ENCODE results near the gene SNIP1.
"Not testable (repeated sequence)": the region's sequence is repeated elsewhere in the genome, so short reads cannot be mapped to it uniquely, and the experiment has no call there.

Gene SNIP1, protein sequence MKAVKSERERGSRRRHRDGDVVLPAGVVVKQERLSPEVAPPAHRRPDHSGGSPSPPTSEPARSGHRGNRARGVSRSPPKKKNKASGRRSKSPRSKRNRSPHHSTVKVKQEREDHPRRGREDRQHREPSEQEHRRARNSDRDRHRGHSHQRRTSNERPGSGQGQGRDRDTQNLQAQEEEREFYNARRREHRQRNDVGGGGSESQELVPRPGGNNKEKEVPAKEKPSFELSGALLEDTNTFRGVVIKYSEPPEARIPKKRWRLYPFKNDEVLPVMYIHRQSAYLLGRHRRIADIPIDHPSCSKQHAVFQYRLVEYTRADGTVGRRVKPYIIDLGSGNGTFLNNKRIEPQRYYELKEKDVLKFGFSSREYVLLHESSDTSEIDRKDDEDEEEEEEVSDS

DNA sequence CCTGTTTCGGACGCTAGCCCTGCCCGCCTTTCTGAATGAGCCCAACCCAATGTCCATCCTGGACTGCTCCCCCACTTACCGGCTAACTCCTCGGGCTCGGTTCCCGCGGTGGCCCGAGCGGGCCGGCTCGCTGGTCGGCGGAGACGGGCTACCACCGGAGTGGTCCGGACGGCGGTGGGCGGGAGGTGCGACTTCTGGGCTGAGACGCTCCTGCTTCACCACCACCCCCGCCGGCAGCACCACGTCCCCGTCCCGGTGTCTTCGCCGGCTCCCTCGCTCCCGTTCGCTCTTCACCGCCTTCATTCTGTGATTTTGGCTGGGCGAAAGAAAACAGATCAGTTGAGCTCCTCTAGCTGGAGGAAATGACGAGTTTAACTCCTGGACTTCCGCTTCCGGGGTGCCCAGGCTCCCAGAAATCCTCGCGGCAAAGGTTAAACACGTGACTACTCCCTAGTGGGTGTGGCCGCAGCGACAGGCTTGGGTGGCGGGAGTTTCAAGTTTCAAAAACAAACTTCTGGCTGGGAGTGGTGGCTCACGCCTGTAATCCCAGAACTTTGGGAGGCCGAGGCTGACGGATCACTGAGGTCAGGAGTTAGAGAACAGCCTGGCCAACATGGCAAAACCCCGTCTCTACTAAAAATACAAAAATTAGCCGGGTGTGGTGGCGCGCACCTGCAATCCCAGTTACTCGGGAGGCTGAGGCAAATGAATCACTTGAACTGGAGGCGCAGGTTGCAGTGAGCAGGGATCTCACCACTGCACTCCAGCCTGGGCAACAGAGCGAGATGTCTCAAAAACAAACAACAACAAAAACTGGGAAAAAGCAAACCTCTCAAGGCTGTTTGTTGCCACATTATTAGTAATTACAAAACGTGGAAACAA lies at the start of gene SNIP1:
TSS of gene SNIP1 (minus strand) at position 367 of the 882 bp plus-strand sequence. CDS start at position 303, 64 bp downstream.
- DNase-seq, result peak; percentile 93

DNA sequence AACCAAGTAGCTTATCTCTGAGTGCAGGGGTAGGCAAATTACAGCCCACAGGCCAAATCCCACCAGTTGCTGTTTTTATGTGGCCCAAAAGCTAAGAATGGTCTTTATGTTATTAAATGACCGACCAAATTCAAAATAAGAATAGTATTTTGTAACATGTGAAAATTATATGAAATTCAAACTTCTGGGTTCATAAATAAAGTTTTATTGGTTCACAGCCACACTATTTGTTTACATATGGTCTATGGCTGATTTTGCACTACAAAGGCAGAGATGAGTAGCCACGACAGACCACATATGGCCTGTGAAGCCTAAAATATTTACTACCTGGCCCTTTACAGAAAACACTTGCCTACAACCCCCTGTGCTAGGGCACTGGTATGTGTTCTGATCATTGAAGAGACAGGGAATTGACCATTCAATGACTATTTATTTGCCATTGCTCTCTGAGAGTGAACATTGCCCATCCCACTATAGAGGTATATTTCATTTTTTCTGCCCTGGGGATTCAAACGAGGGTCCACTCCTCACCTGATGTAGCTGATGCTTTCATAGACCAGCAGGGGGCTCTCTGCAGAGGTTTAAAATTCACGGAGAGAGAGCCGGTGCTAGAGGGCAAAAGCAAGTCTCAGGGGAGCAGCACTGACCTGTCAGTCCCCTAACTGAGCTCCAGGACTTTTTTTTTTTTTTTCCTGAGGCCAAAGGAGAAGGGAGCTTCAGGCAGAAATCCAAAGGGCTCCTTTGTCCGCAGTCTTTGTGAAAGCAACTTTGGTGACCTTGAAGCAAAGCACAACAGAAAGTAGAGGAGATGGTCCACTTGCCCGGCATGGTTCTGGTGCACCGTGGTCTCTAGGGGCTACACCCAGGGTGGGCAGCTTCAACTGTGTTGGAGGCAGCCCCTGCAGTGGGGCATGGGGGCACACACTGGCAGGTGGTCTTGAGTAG lies 48.9 kb upstream of the SNIP1 start:
- DNase-seq, result peak; percentile 13

DNA sequence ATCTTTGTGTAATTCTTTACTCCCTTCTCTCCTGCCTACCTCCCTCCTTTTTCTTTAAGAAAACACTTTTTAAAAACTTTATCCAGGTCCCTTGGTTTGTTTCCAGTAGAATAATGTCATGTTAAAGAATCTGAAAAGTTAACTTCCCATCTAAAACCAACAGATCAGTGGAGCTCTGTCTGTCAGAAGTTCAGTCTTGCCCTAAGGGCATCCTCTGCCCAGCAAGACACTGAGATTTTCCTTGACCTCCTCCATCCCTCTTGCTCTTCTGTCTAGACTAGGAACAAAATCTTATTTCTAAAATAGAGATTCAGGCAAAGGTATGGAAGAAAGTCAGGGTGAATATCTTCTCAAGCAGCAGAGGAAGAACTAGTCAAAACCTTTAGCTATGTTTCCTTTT lies 47.3 kb upstream of the SNIP1 start:
- no peak for DNase-seq

DNA sequence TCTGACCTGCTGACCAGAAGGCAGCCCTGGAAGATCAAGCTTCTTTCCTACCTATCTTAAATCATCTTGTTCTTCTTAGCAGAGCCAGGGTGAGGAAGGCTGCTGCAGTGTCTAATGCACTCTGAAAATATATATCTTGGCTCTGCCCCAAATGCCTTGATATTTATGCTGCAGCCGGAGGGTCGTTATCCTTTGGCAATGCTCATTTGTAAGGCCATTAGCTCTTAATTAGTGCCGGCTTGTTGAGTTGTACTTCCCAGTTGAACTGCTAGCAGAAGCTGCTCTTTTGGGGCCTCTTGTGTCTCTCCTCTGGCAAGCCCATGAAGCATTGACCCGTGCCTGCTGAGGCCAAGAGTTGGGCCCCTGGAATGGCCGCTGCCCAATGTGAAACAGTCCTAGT lies 45.8 kb upstream of the SNIP1 start:
- DNase-seq, result no peak

DNA sequence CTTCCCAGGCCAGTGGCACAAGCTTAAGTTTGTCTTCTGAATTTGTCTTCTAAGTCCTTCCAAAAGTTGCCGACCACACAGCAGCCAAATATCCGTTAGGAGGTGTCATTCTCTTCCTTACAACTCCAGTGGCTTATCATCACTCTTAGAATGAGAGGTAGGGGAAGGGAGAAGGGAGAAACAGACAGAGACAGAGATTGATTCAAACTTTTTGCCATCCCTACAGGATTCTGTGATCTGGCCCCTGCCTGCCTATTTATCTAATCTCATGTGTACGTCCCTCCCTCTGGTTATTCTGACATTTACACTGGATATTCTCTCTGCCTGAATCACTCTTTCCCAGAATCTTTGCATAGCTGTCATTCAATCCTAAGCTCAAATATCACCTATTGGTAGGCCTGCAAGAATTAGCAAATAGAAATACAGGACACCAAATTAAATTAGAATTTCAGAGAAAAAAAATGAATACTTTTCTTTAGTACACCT lies 42.1 kb upstream of the SNIP1 start:
- no peak for DNase-seq

DNA sequence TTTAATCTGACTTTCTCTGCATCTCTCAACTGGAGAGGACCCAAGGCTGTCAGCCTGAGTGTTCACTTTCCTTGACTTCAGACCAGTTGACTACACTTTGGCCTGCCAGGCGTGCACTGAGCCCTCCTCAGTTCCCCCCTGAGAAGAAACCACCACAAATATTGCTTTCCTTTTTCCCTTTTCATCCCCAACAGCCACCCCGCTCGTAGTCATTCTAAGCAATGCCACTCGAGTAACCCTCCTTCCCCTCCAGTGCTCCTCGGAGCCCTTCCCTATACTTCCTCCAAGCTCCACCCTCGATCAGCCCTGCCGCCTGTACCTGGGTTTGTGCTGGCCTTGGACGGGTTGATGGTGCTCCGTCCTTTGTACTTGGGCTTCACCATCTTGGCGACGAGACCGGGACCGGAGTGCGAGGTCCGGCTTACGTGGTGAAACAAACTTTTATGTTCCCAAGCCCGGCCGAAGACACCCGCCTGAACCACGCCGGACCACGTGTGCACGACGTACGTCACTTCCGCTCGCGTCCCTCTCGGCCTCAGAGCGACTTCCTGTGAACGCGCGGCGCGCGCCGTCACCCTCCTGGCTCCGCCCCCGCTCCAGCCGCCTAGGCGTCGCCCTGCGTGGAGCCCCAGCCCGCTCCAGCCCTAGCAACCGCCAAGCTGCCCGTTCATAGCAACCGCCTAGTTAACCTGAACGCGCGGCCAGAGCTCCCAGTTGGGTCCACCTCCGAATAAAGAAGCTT lies 41.5 kb upstream of the SNIP1 start, which contains the start of gene GNL2:
TSS of gene GNL2 (minus strand) at position 498 of the 742 bp plus-strand sequence. CDS start at position 383, 115 bp downstream.
- peak; percentile 97 for DNase-seq

DNA sequence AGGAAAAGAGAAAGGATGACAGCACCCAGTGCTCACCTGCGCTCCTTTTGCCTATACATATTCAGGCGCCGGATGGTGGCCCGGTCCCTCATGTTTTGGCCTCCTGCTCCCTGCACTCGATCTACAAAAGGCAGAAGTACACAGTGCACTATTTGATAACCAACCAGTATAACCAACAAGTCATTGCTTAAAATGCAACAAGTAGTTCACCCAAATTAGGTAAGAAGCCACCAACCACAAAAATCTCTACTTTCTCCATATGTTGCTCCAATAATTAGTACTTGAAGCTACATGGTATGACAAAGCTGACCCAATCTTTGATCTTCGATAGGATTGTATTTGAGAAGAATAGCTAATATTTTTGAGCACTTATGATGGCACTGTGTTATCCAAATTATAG lies 39.6 kb upstream of the SNIP1 start:
- no peak for DNase-seq

DNA sequence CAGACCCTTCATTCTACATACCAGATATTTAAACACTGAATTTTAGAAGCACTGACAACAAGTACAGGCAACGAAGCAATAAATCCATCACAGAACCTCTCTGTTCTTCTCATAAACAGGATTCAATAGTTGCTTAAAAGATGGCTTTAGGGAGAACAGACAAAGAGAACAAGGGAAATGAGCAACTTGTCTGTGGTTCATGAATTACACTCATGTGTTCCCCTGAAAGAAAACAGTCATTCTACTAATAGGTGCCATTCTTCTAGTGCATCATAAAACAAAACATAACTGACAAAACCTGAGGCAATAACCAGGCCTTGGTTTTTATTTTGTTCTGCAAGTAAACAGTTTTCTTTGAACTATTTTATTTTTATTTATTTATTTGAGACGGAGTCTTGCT lies 34.8 kb upstream of the SNIP1 start:
- DNase-seq, result no peak

DNA sequence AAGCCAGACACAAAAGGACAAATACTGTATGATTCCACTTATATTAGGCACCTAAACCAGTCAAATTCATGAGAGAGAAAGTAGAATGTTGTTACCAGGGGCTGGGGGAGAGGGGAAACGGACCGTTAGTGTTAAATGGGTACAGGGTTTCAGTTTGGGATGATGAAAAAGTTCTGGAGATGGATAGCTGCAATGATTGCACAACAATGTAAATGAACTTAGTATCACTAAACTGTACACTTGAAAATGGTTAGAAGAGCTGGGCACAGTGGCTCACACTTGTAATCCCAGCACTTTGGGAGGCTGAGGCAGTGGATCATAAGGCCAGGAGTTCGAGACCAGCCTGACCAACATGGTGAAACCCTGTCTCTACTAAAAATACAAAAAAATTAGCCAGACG lies 30.5 kb upstream of the SNIP1 start:
- DNase-seq, result not testable (repeated sequence)

DNA sequence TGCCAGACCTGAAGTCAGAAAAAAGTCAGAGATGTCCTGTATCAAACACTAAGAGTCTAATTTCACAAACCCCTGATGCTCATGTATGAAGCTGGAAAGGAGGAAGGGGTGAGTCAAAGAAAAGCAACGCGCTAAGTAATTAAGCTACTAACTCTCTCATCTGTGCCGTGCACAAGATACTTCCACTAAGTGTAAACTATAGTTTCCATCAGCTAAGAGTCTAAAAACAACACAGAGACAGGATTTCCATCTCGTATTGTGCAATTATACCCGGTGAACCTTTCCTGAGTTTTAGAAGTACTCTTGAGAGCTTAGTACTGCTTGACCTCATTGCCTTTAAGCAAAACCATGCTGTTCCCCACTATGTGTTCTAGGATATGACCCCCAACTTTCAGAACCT lies 21.6 kb upstream of the SNIP1 start:
- DNase-seq, result no peak

DNA sequence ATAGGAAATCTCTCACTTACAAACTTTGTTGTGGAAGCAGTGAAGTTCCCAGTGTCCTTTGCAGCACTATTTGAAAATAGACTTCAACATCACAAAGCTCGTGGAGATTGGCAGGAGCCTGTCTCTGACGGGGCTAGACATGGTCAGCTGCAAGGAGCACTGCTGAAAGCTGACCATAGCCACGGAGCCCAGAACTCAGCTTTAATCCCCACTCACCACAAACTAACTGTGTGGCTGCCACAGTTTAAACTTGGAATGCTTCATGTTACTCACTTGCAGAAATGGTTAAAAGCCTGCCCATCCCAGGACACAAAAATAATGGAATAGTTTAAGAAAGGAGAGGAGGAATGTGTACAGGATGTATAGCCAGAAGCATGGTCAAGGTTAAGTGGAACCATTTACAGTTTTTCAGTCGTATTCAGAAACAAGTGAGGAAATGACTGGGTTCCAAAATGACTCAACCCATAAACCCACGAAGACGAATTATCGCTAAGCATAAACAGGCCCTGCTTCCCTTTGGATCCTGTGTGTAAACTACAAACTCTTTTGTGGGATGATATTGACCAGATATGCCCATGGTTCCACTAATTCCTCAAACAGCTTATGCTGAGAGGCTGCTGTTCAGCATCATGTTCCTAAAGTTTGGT lies 20.9 kb upstream of the SNIP1 start:
- no peak for DNase-seq

DNA sequence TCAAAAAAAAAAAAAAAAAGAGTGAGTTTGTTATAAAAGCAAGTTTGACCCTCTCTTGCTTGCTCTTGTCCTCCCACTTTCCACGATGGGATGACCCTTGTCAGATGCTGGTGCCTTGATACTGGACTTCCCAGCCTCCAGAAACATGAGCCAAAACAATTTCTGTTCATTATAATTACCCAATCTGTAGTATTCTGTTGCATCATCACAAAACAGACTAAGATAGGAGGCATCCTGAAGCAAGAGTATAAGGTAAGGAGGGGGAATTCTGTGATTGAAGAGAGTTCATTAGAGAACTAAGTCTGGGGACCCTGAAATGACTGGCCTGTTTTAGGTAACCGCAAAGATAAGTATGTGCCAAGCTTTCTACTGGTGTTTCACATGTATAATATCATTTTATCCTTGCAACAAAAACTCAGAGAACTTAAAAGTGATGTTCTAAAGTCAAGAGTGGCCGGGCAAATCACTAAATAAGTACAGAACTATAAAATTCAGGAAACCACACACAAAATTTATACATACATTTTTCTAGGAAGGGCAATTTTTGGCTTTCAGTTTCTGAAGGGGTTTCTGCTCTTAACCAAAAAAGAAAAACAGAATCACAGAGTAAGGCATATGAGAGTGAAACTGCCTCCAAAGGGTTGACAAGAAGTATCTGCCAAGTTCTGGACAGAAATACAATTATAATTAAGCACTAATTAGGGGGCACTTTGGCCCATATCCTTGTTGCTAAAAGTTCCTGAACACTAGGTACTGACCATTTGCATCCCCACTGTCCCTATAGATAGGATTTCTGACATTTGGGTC lies 16.6 kb upstream of the SNIP1 start:
- no peak for DNase-seq

DNA sequence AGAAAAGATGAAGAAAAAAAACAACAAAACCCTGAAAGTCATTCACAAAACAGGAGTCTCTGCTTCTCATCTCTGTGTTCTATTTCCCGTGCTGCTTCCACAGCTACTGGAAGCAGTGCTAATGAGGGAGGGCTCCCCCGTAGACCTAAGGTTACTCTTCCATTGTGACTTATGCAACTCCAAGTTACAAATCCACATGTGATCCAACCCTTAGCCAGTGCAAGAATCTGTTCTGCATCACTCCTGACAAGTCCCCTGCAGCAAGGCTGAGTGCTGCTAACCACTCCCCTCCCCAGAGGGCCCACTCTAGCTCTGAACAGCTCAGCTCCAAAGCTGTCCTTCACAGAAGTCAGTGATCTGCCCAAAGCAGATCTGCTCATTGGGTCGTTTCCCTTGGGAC lies 12.9 kb upstream of the SNIP1 start:
- no peak for DNase-seq

DNA sequence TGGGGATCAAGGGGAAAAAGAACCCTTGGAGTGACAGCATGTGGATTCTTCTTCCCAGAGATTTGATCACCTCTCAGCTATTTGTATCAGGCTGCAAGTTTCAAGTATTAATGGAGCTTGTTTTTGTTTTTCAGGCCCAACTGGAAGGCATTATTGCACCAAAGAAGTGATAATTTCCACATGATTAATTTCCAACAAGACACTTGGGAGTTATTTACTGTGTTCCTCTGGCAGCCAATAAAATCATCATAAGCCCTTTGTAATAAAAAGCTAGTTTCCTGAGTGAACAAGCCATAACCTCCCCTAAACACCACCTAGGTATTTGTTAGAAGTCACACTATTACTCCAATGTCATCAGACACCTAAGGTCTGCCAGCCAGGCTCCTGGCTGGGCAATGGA lies 10.8 kb upstream of the SNIP1 start:
- no peak for DNase-seq

DNA sequence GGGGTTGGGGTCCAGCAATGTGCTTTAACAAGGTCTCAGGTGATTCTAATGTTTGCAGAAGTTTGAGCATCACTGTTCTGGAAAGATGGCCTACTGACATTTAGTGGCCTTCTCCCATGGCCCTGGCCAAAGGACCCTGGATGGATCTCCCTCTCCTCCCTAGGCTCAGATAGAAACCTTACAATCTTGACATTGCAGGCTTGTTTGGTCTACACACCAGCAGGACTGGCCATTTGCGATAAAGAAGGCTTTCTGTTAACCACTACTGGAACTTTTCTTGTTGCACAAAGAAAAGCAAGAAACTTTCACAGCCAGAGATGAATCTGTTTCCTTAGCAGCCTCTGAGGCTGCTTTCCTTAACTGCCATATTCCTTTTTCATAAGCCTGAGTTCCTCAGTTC lies 8.9 kb upstream of the SNIP1 start:
- DNase-seq, result no peak

DNA sequence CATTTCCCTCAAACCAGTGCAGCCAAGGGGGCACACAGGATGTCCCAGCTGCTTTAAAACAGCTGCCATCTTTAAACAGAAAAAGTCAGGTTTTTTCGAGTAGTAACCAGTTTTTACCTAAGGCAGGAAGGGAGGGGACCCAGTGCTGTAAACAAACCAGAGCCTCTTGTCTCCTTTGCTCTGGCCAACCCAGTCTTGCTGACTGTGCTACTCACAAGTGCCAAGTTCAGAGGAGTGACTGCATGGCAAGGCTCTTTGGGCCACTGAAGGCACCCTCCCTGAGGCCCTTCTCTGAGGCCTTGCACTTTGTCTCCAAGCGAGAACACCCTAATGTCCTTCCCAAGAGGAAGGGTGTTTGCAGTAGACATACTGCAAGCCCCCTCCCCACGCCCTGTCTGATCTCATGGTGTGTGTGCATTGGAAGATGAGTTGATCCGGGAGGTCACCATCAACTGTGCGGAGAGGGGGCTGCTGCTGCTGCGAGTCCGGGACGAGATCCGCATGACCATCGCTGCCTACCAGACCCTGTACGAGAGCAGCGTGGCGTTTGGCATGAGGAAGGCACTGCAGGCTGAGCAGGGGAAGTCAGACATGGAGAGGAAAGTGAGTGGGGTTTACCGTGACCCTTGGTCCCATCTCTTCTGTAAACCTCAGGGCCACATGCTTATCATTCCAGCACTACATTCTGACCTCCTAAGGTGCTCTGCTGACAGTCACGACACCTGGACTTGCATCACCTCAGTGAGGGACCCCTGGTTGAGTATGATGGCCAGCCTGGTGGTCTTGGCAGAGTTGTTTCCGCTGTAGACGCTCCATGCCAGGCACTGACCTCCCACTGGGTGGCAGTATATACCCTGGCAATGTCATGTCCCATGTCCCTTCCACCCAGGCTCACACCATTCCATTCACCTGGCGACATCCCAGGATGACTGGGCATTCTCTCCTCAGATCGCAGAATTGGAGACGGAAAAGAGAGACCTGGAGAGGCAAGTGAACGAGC lies 7.3 kb upstream of the SNIP1 start:
- no peak for DNase-seq

DNA sequence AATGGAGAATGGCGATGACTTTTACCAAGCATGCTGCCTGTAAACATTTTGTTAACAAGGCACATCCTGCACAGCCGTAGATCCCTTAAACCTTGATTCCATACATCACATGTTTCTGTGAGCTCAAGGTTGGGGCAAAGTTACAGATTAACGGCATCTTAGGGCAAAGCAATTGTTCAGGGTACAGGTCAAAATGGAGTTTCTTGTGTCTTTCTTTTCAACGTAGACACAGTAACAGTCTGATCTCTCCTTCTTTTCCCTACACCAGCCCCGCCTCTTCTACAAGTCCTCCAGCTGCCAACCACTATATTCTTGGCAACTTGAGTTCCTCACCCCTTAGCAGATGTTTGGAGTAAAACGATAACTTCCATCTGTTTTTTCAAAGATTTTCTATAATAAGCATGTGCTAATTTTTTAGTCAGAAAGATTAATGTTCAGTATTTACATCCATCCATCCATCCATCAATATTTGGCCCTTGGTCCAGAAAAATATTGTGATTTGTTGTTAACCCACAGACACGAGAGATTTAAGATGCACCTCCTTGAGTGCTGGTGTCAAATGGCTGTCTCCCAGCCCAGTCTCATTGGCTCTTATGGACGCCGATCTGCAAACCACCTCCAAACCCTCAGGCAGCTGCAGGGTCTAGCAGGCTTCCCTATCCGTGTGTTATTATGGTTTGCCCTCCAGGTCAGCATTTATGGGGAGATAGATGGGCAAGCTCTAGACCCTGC lies 6.5 kb upstream of the SNIP1 start:
- DNase-seq, result no peak

DNA sequence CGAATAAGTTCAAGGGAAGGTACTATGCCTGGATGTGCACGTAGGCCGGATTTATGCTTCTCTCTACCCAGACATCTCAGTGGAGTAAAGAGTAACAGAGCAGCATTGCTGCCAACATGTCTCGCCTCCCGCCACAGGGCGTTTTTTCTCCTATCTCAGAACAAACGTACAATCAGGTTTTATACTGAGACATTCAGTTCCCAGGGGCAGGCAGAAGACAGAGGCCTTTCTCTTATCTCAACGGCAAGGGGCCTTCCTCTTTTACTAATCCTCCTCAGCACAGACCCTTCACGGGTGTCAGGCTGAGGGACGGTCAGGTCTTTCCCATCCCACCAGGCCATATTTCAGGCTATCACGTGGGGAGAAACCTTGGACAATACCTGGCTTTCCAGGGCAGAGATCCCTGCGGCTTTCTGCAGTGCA lies 5.9 kb upstream of the SNIP1 start:
- not testable (repeated sequence) for DNase-seq

All from CD4-positive, alpha-beta T cell treated with Interferon gamma for 1 hour (primary cell).